Activated CD8-positive, alpha-beta memory T cell treated with anti-CD3 and anti-CD28 coated beads, Interleukin-2, amount 50 U/mL, for 4 hours (primary cell): ENCODE measurements around the gene COG5.

Experiments used
- DNase-seq: peaks from one replicate; pipeline ENCODE4 v3.0.0-alpha.2; 2020

Gene COG5

DNA sequence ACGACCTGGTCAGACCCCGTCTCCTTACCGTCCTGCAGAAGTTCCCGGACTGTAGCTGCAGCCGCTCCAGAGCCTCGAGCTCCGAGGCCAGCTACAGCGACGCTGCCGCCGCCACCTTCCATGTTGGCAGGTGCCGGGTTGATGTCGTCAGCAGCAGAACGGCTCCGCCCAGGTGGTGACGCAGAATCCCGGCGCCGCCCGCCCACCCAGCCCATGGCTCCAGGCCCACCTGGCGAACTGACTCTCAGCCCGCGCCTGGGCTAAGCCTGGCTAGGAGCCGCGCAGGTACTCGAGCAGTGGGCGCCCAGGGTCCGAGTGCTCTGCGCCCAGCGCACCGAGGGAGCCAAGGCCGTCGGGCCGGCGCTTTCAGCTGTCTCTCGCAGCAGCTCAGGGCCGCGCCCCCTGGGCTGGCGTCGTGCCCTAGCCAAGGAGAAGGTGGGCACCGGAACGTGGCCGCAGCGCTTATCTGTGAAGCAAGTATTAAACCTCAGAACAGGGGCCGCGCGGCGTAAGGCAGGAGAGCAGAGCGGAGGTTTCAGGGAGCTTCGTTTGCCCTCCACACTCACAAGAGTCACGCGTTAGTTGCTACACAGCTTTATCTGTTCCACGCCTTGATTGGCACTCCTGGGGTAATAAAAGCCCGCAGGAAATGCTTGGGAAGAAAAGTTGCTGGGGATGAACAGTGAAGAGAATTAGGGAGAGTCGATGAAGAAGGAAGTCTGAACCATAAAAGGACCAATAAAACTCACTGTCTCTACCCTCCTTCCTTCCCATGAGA lies at the start of gene COG5, which contains the start of gene DUS4L:
Gene COG5 (minus strand): TSS at position 146 of the 778 bp plus-strand sequence. CDS start 24 bp downstream, at position 122.
Gene DUS4L (plus strand): TSS at position 197 of the 778 bp plus-strand sequence. CDS start 3,100 bp downstream, outside the sequence.
- DNase-seq, result peak; percentile 86

DNA sequence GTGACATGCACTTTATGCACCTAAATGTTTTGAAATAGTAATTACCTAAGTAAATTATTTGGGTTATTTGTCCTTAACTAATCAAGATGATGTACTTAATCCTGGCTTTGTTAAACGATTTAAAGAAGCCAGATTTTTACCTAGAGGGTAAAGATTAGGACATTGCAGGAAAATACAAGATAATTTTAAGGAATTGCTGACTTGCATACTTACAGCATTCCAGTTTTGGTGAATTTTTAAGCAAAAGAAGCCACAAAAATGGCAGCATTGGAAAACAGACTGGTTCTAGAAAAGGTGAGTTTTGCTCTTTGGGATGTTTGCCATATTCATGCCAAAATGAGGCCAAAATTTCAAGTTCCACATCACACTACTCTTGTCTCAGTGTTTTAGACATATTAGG lies 49.7 kb upstream of the COG5 start:
- no peak for DNase-seq

DNA sequence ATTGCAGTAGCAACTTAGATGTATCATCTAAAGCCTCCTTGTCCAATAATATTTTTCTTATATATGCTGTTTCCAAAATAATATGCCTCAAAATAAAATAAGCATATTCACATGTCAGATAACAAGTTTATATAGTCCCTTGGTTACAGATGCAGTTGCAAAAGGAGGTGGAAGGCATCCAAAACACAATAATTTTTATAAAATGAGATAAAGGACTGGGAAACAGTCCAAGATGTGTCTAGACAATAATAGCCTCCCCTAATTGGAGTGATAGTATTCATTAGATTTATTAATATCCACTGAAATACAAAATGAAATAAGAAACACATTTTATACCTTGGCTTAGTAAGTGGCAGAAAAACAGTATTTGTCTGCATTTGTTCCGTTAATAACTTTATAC lies 46.6 kb upstream of the COG5 start:
- no peak for DNase-seq

DNA sequence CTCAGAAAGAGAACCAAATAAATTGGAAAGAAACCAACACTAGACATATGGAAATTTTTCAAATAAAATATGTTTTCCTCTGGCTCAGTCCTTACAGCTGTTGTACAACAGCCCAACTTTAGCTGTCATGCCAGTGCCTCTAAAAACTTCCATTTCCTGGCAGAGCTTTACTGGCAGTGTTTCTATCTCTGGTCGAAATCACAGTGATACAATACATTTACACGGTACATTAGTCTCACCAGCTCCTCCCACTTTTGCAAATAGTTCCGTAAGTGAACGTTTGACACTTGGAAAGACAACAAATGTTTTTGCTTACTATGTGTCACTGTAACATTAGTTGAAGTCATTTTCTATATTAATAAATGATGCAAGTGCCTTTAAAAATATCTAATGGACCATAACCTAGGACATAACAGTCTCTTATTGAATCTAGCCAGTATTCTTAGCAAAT lies 46.1 kb upstream of the COG5 start:
- DNase-seq, result no peak

DNA sequence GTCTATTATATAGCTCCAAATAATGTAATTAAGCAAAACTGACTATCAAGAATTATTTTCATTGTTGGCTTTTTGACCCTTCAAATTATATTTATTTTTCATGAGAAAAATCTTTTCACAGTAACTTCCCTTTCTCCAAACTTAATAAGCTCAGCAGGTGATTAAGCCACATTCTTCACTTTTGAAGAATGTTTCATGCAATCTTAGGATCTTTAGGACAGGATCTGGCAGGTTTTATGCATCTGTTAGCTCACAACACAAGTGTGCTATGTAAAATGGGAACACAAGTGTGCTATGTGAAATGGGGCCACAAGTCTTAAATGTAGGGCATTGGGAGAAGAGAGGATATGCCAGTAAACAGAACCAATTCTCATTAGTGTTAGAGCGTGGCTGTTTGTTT lies 42.6 kb upstream of the COG5 start:
- no peak for DNase-seq

DNA sequence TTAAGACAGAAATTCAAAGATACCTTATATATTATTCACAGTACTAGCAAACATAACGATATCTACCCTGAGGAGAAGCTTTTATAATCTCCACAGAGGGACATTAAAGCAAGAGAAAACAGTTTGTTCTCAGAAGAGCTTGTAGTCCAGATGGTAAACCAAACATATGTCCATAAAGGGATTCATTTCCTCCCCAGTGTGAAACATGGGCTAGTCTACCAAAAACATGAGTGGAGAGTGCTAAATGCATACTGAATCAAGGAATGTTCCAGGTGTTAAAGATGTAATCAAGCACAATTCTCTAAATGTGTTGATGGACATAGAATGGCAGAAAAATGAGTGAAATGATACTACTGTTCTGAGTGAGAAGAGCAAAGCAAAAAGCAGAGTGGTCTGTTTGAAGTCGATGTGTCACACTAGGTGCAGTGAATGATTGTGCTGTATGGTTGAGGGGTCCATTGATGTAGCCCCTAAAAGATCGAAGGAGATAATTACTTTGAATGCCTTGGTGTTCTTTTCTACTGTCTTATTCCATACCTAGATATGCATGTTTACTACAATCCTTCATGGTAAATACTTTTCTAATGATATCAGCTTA lies 41.6 kb upstream of the COG5 start:
- DNase-seq, result no peak

DNA sequence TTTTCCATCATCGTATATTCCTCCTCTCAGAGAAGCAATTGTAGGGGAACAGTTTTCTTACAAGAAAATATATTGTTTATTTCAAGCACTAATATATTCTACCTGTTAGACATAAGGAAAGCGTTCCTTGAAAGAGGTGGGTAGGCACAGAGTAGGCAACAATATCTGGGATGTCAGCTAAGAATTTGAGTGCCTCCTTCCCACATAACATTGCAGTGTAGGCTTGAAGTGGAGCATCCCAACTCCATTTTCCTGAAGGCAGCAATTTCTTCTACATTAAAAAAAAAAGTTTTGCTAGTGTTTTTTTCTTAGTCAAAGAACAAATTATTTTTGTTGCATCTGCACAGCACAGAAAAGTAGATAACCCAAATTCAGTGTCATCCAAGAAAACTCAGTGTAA lies 37.1 kb upstream of the COG5 start:
- DNase-seq, result no peak

DNA sequence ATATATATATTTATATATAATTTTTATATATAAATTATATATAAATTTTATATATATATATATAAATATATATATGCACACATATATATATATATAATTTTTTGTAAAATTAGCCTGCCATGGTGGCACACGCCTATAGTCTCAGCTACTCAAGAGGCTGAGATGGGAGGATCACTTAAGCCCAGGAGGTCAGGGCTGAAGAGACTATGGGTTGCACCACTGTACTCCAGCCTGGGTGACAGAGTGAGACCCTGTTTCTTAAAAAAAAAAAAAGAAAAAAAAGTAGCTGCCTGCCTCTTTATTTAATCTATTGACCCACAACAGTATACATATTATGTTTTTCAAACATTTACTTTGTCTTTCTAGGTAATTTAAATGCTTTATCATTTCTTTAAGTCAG lies 35.5 kb upstream of the COG5 start:
- DNase-seq, result no peak

DNA sequence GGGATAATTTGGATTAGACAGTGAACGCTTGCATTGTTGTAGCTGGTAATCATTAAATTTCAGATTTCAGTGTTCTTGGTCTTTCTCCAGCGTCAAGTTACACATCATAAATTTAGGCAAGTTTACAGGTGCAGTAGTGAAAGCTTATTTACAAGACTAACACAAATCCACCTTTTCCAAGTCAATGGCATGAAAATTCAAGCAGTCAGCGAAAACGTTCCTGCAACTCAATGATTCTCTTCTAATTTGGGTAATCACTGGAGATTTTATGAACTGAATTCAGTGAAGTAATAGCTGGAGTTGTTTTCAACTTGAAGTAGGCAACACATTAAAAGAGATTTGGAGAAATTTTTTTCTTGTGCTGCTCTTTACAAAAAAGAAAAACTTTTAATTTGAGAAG lies 34.2 kb upstream of the COG5 start:
- no peak for DNase-seq

DNA sequence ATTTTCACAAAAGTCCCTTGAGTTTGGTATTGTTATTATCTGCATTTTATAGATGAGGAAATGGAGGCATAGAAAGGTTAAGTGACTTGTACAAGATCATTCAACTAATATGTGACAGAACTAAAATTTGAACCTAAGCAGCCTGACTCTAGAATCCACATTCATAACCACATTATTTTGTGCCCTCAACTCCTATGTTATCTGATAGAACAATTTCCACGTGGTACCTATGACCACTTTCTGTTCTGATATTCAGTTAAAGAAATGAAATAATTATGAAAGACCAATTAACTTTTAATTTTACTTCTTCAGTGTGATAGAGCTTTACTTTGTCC lies 33.8 kb upstream of the COG5 start:
- DNase-seq, result no peak

DNA sequence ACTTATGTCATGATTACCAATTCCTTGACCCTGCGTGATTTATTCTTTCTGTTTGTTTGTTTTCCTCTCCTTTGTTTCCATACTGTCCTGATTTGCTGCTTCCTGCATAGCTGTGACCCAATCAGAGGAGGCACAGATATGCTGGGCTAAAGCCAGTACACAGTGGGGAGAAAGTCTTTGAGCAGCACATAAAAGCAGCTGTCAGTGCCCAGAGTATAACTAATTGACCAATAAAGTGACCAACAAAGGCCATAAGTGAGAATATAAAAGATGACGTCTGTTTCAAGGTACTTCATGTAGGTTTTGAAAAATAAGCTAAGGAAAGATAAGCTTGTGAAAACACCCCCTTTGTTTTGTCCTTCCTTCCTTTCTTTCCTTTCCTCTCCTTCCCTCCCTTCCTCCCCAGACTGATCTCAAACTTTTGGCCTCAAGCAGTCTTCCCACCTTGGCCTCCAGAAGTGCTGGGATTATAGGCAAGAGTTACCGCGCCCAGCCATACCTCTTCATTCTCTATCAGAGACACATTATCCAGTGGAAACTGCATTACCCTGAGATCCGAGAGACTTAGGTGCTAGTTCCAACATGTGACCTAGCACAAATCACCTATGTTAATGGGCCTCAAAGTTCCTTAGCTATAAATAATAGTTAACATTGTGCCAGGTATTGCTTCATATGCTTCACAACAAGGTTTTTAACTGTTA lies 33.3 kb upstream of the COG5 start:
- no peak for DNase-seq

DNA sequence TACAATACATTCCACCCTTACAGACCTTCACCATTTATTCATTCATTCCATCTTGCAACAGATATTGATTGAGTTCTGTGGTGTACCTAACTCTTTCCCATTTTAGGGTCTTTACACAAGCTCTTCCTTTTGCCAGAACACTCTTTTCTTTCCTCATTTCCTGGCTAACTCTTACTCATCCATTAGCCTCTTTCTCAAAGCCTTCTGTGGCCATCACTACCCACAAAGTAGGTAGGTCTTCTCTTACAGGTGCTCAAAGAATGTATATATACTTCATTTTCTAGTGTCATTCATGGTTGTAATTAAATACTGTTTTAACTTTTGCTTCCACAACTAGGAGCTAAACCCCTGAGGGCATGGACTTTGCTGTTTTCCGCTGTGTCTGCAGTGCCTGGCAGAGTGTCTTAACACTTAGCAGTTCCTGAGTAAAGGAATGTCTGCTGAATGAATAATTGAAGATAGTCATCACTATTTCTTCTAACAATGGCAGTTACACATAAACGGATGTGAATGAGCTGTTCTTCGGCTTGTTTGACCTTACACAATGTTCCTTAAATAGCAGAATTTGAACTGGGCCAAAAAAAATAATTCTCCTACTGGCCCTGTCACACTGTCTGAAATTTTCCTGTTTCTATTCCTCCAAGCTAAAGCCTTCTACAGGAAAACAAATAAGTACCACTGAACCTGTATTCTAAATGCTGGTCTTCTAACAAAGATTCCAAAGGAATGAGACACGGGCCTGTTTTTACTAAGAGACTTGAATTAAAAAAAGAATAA lies 31.4 kb upstream of the COG5 start:
- DNase-seq, result no peak

DNA sequence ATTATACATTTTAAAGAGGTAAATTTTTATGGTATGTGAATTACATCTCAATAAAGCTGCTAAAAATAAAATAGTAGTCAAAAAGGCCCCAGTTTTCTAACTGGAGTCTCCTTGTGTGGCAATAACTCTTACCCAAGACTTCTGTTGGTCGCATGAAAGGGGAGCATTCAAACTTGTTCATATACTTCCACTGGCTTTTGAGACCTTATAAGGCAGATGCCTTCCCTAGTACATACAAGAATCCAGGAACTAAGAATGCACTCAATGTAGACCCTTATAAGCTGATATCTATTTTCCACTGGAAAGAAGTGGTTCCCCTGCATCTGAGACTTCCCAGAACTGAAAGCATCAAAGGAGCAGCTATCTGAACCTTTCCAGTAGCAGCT lies 29.3 kb upstream of the COG5 start:
- DNase-seq, result no peak

DNA sequence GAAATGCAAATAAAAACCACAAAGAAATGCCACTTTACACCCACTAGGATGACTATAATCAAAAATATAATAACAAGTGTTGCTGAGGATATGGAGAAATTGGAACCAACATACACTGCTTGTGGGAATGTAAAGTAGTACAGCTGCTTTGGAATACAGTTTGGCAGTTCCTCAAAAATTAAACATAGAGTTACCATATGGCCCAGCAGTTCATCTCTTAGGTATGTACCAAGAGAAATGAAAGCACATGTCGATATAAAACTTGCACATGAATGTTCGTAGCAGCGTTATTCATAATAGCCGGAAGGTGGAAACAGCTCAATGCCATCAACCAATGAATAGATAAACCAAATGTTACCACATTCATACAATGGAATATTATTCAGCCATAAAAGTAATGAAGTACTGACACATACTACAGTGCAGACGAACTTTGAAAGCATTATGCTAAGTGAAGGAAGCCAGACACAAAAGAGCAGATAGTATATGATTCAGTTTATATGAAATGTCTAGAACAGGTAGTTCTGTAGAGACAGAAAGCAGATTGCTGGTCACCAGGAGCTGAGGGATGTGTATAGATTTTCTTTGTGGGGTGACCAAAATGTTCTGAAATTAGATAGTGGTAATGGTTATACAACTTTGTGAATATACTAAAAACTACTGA lies 28.8 kb upstream of the COG5 start:
- DNase-seq, result no peak

DNA sequence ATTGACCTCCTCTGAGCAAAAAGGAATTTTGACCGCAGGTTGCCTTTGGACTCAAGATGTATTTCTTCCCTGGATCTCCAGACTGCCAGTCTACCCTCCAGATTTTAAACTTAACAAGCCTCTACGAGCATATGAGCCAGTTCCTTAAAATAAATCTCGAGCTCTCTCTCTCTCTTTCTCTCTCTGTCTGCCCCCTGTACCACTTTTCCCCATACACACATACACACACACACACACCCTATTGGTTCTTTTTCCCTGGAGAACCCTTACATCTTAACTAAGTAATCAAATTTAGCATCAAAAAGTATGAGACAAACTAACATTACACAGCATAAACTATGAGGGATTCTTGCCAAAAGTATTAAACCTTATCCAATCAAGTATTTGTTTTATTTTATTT lies 27.7 kb upstream of the COG5 start:
- no peak for DNase-seq

DNA sequence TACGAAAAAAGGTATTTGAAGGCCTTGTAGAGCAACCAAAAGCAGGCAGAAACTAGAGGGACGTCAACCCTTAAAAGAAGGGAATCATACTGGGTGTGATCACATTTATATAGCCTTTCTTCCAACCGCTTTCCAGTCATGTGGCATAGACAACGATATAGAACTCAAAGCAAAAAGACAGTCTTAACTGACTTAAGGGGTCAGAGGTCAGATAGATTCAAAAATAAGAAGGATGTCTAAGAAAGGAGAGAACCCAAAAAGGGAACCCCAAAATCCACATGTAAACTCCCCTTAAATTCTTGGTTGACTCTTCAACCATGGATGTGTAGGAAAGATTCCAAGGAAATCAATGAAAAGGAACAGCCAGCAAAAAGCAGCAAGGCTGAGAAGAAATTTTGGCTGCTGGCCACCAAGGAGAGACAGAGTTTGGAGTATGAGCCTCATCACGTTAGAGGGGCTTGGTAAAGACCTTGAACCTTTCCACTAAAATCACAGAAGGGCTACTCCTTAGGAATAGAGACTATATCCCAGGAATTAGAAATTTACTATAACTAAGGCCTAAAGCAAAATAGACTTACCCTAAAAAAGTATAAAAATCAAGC lies 24.9 kb upstream of the COG5 start:
- DNase-seq, result no peak

DNA sequence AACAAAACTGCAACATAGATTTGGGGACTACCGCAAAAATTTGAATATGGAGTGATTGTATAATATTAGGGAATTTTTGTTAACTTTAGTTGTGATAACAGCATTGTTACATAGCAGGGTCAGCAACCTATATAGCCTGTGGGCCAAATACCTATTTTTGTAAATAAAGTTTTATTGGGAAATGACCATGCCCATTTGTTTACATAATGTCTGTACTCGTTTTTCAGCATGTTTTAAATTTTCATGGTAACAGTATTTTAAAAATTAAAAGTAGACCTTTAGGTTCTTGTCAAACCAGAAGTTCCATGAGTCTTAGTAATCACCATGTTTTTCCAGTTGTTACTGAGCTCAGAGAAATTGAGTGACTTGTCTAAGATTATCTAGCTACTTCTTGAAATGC lies 21.0 kb upstream of the COG5 start:
- no peak for DNase-seq

DNA sequence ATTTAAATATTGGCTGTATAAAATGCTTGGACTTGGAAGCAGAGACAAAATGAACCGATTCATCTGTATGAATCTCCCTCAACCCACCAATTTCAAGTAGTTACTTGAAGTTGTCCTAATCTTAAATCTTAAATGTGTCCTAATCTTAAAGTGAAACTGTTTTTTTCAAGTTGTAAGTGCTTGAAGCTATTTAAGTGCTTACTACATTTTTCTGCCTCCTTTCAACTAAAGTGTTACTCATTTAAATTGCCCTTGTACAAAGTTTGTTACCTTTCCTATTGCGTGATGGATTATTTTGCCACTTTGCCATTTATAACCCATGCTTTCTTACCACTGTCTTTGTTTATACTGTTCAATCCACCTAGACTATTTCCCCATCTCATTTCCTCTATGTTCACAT lies 19.2 kb upstream of the COG5 start:
- DNase-seq, result no peak

DNA sequence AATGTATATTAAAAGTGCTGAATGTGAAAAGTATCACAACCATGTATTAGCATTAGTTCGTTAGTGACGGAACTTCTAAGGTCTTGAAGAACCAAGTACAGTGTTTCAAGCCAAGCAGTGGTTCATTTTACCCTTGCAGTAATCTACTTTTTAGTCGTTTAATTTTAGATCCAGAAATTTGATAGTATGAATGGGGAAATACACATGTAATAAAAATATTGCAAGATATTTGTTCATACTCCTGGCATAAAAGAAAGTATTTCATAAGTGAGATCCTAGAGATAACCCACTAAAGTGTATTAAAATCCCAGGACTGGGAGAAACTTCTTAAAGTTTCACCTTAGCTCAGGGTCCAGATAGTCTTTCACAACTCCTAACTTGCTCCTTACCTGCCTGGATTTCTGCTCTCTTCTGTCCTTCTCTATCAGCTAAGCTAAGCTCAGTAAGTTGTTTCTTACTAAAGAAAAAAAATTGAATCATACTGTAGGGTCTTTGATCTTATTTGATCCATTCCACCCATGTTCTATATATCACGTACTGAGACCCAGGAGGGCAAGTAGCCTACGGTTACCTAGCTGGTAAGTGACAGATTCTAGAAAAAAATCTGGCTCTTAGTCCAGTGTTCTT lies 17.8 kb upstream of the COG5 start:
- DNase-seq, result no peak

DNA sequence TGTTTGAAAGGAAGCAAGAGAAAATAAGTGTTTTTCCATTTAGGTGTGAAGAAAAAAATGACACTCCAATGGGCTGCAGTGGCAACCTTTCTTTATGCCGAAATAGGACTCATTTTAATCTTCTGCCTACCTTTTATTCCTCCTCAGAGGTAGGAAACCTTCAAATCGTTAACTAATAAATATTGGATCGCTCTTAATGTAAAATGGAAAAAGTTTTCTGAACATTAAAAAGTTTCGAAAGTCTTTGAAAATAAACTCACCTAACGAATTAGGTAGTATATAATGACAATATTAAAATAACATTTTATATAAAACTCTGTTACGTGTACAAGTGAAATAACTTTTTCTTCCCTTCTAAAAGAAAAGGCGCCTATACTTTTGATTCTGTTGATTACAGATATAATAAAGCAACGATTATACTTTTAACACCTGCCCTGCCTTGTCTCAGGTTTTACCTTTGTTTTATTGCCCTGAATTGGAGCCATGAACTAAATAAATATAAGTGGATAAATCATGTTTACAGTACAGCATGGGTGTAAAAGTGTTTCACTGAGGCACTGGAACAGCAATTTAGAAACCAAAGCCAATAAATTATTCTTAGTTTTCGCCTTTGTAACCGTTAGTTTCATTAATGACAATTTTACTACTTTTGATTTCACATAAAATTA lies 17.1 kb upstream of the COG5 start:
- no peak for DNase-seq
